HG02943 (cell line): Measurements from ENCODE around the gene KRTAP4-4.
"Not testable (repeated sequence)": the region's sequence is repeated elsewhere in the genome, so short reads cannot be mapped to it uniquely, and the experiment has no call there.

ENCODE experiments used
- ATAC-seq: cut with Tn5 transposase; IDR thresholded peaks from one replicate; pipeline ENCODE4 v1.9.1; 2021; ENCODE audit warnings: mild to moderate bottlenecking, low read depth, moderate library complexity; ENCODE audit not compliant: unreplicated experiment

Gene KRTAP4-4

DNA sequence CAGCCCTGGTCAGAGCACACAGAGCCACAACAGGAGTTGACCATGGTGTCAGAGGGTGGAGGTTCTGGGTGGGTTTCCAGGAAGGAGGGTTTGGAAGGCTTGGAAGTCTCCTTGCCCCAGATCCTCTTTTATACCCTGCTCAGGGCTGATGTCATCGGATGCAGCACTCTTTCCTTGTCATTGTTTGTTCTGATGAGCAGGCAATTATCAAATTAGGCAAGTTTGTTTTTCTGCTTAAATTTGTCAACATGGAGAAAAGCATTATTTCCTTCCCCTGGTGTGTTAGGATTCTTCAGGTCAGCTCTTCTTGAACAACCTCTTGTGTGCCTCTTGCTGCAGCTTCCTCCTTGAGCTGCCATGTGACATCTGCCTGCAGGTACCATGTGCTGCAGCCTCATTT, at the start of gene KRTAP4-4:
KRTAP4-4 (minus strand) TSS at position 101 of the 400 bp plus-strand sequence; CDS start at position 44, 57 bp downstream.
- ATAC-seq: no peak

DNA sequence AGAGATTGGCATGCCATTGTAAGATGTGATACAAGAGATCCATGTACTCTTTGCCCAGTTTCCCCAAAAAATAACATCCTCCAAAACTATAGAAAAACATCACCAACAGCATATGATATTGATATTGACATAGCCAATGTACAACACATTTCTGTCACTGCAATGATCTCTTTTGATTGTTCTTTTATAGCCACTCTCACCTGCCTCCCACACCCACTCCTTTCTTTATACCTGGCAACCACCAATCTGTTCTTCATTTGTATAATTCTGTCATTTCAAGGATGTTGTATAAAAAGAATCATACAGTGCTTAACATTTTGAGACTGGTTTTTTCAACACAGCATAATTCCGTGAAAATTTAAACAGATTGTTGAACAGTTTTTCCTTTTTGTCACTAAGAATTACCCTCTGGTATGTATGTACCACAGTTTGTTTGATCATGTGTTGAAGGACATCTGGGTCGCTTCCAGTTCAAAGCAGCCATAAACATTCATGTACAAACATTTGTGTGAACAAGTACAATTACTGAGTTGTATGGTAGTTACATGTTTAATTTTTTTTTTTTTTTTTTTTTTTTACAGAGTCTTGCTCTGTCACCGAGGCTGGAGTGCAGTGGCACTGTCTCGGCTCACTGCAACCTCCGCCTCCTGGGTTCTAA, 39.0 kb upstream of the KRTAP4-4 start:
- no peak for ATAC-seq

GRCh38 chr17:41196068-41196467, 35.5 kb upstream of the KRTAP4-4 start:
- no peak for ATAC-seq

- ATAC-seq: no peak
Measured at GRCh38 chr17:41190328-41190727, 29.8 kb upstream of the KRTAP4-4 start.

DNA sequence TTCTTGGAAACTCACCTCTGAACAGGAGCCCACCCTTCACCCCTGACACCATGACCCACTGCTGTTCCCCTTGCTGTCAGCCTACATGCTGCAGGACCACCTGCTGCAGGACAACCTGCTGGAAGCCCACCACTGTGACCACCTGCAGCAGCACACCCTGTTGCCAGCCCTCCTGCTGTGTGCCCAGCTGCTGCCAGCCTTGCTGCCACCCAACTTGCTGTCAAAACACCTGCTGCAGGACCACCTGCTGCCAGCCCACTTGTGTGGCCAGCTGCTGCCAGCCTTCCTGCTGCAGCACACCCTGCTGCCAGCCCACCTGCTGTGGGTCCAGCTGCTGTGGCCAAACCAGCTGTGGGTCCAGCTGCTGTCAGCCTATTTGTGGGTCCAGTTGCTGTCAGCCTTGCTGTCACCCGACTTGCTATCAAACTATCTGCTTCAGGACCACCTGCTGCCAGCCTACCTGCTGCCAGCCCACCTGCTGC, 29.3 kb upstream of the KRTAP4-4 start, which contains the start of gene KRTAP9-1:
KRTAP9-1 (plus strand) TSS at position 51 of the 482 bp plus-strand sequence; CDS start at position 51, 0 bp downstream.
- not testable (repeated sequence) for ATAC-seq

DNA sequence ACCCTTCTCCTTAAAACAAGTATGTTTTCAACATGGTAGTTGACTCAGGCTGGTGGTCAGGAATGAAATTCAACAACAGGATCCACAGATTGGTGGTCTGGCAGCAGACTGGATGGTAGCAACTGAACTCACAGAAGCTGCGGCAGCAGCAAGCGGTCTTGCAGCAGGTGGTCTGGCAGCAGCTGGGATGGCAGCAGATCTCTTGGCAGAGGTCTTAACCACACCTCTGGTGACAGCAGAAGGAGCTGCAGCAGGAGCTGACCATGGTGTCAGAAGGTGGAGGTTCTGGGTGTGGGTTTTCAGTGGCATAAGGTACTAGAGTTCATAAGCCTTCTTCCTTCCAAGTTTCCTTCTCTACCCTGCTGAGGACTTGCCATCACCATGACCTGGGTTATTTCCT, 26.3 kb upstream of the KRTAP4-4 start:
- ATAC-seq: no peak

- no peak for ATAC-seq
Measured at GRCh38 chr17:41185001-41185400, 24.5 kb upstream of the KRTAP4-4 start.

GRCh38 chr17:41184480-41184961, 24.0 kb upstream of the KRTAP4-4 start, which contains the start of gene KRTAP4-1:
Gene KRTAP4-1, minus strand, starts transcription at chr17:41184911. Its CDS starts 57 bp downstream, at chr17:41184854.
- no peak for ATAC-seq

- ATAC-seq: no peak
Measured at GRCh38 chr17:41178843-41179616, 18.5 kb upstream of the KRTAP4-4 start.

- ATAC-seq: no peak
Measured at GRCh38 chr17:41178341-41178740, 17.8 kb upstream of the KRTAP4-4 start.

GRCh38 chr17:41177727-41178271, 17.3 kb upstream of the KRTAP4-4 start, which contains the start of gene KRTAP4-2:
Gene KRTAP4-2, minus strand, starts transcription at chr17:41178221. Its CDS starts 57 bp downstream, at chr17:41178164.
- ATAC-seq: no peak

- ATAC-seq: no peak
Measured at GRCh38 chr17:41176744-41177387, 16.3 kb upstream of the KRTAP4-4 start.

DNA sequence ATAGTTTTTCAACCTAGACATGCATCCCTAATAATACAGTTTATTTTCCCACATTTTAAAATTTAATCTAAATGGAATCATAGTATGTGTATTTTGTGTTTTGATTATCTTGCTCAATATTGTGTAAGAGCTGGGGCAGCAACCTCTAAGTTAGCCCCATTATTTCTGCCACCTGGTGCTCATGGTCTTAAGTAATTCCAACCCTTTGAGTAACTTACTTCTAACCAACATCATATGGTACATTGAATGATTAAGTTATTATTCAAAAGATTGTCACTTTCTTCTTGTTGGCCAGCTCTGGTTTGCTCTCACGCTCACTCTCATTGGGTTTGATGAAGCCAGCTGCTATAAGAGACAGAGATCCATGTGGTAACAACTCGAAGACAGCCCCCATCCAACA, 11.3 kb upstream of the KRTAP4-4 start:
- no peak for ATAC-seq

DNA sequence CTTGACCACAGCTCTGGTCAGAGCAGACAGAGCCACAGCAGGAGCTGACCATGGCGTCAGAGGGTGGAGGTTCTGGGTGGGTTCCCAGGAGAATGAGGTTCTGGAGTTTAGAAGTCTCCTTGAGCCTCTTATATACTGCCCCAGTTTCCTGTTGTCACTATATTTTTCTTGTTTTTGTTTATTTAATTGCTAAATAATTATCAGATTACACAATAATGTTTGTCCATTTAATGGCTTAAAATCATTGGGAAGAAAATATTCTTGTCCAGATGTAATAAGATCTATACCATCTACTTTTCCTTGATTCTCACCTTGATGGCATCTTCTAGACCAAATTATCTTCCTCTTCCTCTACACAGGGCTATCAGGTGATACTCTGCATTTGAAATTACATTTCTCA, 7.6 kb upstream of the KRTAP4-4 start, which contains the start of gene KRTAP4-3:
KRTAP4-3 (minus strand) TSS at position 101 of the 400 bp plus-strand sequence; CDS start at position 52, 49 bp downstream.
- no peak for ATAC-seq

- ATAC-seq: no peak
Measured at GRCh38 chr17:41167561-41167960, 7.0 kb upstream of the KRTAP4-4 start.

DNA sequence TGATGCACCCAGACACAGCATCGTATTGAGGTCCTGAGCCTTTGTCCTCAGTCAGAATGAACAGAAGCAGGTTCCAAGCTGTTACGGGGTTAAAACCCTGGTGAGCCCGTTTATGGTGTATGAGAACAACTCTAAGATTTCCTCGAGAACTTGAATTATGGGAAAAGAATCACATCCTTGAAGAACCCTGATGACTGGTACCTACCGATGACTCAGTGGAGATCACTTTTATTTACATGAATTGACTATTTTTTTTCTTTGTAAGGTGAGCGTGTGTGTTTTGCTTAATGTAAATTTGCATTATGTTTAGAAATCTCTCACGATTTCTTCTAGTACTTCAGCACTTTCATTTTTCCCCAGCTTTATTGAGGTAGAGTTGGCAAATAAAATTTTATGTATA, 3.3 kb upstream of the KRTAP4-4 start:
- no peak for ATAC-seq

DNA sequence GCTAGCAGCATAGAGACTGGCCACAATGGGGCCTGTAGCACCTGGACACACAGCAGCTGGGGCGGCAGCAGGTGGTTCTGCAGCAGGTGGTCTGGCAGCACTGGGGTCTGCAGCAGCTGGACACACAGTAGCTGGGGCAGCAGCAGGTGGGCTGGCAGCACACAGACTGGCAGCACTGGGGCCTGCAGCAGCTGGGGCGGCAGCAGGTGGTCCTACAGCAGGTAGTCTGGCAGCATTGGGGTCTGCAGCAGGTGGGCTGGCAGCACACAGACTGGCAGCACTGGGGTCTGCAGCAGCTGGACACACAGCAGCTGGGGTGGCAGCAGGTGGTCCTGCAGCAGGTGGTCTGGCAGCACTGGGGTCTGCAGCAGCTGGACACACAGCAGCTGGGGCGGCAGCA, 358 bp downstream of the KRTAP4-4 start:
- not testable (repeated sequence) for ATAC-seq

DNA sequence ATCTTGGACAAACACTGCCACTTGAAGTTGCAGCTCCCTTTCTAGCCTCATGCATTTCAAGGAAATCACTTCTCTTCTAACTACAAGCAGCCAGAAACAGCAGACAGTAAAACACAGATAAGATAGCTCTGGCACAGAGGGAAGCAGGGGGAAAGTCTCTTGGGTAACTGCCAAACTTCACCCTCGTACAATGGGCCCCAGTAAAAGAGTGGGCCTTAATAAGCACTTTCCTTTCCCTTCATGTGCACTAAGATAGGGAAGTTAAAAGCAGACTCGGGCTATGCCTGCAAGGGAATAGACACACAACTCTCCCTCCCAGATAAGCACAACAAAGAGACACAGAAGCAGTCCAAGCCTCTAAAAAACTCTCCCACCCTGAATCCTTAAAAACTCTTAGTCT, 6.7 kb downstream of the KRTAP4-4 start:
- no peak for ATAC-seq

DNA sequence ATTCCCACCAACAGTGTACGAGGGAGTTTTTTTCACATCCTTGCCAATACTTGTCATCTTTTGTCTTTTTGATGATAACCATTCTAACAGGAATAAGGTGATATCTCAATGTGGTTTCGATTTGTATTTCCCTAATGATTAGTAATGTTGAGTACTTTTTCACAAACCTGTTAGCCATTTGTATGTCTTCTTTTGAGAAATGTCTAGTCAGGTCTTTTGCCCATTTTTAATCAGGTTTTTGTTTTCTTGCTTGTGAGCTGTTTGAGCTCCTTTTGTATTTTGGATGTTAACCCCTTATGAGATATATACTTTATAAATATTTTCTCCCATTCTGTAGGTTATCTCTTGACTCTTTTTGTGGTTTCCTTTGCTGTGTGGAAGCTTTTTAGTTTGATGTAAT, 9.0 kb downstream of the KRTAP4-4 start:
- no peak for ATAC-seq

DNA sequence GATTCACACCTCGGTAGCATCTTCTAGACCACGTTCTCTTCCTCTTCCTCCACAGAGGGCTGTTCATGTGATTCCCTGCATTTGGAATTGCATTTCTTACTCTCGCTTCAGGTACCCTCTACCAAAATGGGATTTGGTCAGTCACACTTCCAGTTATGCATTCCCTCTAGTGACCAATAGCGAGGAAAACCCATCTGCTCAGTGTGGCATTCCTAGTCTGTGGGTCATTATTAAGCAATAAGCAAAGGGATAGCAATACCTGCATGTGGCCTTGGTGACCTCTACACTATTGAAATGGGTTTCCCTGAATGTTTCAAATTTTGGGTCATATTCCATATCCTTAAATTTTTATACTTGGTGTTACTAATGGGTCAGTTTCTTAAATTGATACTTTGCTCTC, 10.5 kb downstream of the KRTAP4-4 start:
- ATAC-seq: no peak
